ENCODE results near the gene TMEM121B. TPM values are rescaled to one million over a fixed set of nuclear protein-coding genes. Genes with fewer than 3 reads are reported as not detected.

The TMEM121B gene
- total RNA-seq, 2 donors from 2014 or later = 0.55 to 1.1 TPM

- peaks cover 1% of the 10 kb centered on the region for H3K36me3 ChIP-seq
- no peak overlapping the region for H3K27ac ChIP-seq
- TF ChIP-seq CTCF (IDR thresholded peaks at IDR 0.05) = no peak
- no peaks in the 10 kb centered on the region for H3K27me3 ChIP-seq
- H3K4me1 ChIP-seq = peaks cover 0 to 3% of the 10 kb centered on the region in 2 donors
- DNase-seq (ENCODE audit: low spot score) = no peak
- H3K9me3 ChIP-seq = no peaks in the 10 kb centered on the region
- no peak overlapping the region for H3K4me3 ChIP-seq
These were observed 28.1 kb downstream of the TMEM121B start for GRCh38 chr22:17093081-17093480.

- Histone ChIP-seq H3K4me3 (no peak overlapping the region), H3K4me1 (peaks cover 0 to 11% of the 10 kb centered on the region in 2 donors), H3K27ac (no peak overlapping the region), H3K36me3 (no peaks in the 10 kb centered on the region), H3K27me3 (no peaks in the 10 kb centered on the region), H3K9me3 (no peaks in the 10 kb centered on the region)
- no peak for TF ChIP-seq CTCF (IDR thresholded peaks at IDR 0.05)
- no peak for DNase-seq (ENCODE audit: low spot score)
These were observed 29.3 kb downstream of the TMEM121B start for GRCh38 chr22:17091851-17092250.

- Histone ChIP-seq H3K4me1 (peaks cover 0 to 23% of the 10 kb centered on the region in 2 donors), H3K4me3 (no peak overlapping the region), H3K9me3 (no peaks in the 10 kb centered on the region), H3K27me3 (no peaks in the 10 kb centered on the region), H3K36me3 (no peaks in the 10 kb centered on the region), H3K27ac (no peak overlapping the region)
- TF ChIP-seq CTCF (IDR thresholded peaks at IDR 0.05) = no peak
- DNase-seq (ENCODE audit: low spot score) = no peak
These were observed 30.6 kb downstream of the TMEM121B start for GRCh38 chr22:17090550-17090949.

DNA sequence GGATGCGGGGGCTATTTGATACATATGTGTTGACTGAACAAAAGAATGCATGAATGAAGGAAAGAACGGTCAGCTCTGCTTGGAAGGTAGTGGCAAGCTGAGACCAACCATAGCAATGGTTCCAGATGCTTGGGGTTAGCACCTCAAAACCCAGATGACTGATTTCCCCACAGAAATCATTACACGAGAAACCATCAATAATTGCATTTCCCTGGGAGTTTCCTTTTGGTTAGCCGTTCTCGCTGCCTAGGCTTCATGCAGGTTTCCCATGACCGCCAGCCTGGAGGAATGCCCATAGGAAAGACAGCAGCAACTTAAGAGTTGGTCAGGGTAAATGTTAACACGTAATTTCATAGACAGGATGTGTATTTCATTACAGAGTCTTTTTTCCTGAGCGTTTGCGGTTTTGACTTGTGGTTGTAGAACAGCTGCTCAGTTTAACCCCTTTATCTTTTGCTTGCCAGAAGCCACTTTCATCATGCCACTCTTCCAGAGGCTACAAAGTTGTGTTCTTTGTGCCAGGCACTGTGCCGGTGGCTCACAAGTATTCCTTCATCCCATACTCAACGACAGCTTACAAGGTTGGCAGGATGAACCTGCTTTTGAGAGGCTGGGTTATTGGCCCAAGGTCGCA lies 33.5 kb downstream of the TMEM121B start:
- H3K4me3 ChIP-seq = no peak overlapping the region
- no peak overlapping the region for H3K27ac ChIP-seq
- DNase-seq (ENCODE audit: low spot score) = no peak
- no peaks in the 10 kb centered on the region for H3K36me3 ChIP-seq
- peaks cover 0 to 32% of the 10 kb centered on the region in 2 donors for H3K4me1 ChIP-seq
- TF ChIP-seq CTCF (IDR thresholded peaks at IDR 0.05) = no peak
- H3K9me3 ChIP-seq = no peaks in the 10 kb centered on the region
- H3K27me3 ChIP-seq = no peaks in the 10 kb centered on the region

DNA sequence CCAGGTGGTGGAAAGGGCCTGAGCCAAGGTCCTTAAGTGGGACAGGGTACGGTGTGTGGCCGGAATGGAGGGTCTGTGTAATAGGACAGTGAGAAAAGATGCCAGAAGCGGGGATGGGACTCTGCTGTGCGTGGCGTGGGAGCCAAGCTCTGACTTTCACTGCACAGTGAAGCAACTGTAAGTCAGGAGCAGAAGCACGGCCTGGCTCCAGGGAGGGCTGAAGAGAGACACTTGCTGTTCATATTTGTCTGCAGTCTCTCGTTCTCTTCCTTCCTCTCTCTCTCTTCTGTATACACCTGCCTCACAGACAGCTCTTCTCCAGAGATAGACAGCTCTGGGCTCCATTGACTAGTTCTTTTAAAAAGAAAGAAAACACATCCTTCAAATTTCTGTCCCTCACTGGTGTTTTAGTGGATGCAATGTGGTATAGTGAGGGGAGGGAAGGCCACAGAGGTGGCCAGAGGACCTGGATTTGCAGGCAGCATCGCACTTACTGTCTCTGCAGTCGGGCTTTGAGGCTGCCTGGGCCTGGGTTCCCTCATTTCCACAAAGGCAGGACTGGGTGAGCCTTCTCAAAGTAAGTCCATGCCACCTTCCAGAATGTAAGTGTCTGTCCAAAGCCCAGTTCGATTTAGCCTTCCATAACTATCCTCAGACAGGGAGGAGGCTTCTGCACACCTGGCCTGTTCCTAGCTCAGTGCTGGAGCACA lies 34.2 kb downstream of the TMEM121B start:
- no peak overlapping the region for H3K27ac ChIP-seq
- peak overlapping the region in 1 of 2 donors; percentile 91 for H3K4me3 ChIP-seq
- no peaks in the 10 kb centered on the region for H3K36me3 ChIP-seq
- H3K27me3 ChIP-seq = no peaks in the 10 kb centered on the region
- no peak for TF ChIP-seq CTCF (IDR thresholded peaks at IDR 0.05)
- H3K9me3 ChIP-seq = no peaks in the 10 kb centered on the region
- peaks cover 0 to 32% of the 10 kb centered on the region in 2 donors for H3K4me1 ChIP-seq
- no peak for DNase-seq (ENCODE audit: low spot score)
